Esophagus (tissue), 2 donors: ENCODE data around the gene SLC2A13. TPM values are rescaled to one million over a fixed set of nuclear protein-coding genes. Genes with fewer than 3 reads are reported as not detected.
"Not testable (repeated sequence)": the region's sequence is repeated elsewhere in the genome, so short reads cannot be mapped to it uniquely, and the experiment has no call there.

ENCODE experiments used
- H3K27ac ChIP-seq, 2 donors: one replicate each; pipeline ENCODE4 v1.5.1; 2013; ENCODE audit warnings: low read depth in 2 of 2, mild to moderate bottlenecking in 2 of 2, inconsistent platforms in 1 of 2, low read length in 1 of 2, moderate library complexity in 1 of 2
- H3K27me3 ChIP-seq, 2 donors: one replicate each; pipeline ENCODE4 v1.6.1; 2013; ENCODE audit warnings: low read length in 2 of 2, control low read depth in 1 of 2, mild to moderate bottlenecking in 1 of 2; ENCODE audit not compliant: insufficient read depth in 2 of 2, control insufficient read depth in 1 of 2
- H3K36me3 ChIP-seq, 2 donors: one replicate each; pipeline ENCODE4 v1.6.1; 2013; ENCODE audit warnings: low read length in 1 of 2; ENCODE audit not compliant: control insufficient read depth in 2 of 2, insufficient read depth in 2 of 2
- H3K4me1 ChIP-seq, 2 donors: one replicate each; pipeline ENCODE4 v1.6.1; 2013; ENCODE audit warnings: low read length in 1 of 2; ENCODE audit not compliant: control insufficient read depth in 2 of 2, insufficient read depth in 2 of 2
- H3K4me3 ChIP-seq, 2 donors: one replicate each; pipeline ENCODE4 v1.5.1; 2013; ENCODE audit warnings: low read length in 2 of 2, mild to moderate bottlenecking in 2 of 2, low read depth in 1 of 2, moderate library complexity in 1 of 2
- H3K9me3 ChIP-seq, 2 donors: one replicate each; pipeline ENCODE4 v1.6.1; 2013; ENCODE audit warnings: mild to moderate bottlenecking in 2 of 2, low read depth in 1 of 2, low read length in 1 of 2, moderate library complexity in 1 of 2; ENCODE audit not compliant: control insufficient read depth in 2 of 2, insufficient read depth in 1 of 2
- WGBS, 2 donors: extraction: QIAGEN DNeasy Blood & Tissue Kit; methylation state at CpG; one replicate each; pipeline ENCODE4 v1.1.7; 2013; 5-methylcytosine and 5-hydroxymethylcytosine counted together
- polyA plus RNA-seq, 2 donors: library from polyadenylated mRNA; stranded (reverse); fragments of 200-250 nt; gene quantifications; one replicate each; pipeline ENCODE4 v1.2.3, GENCODE V29; 2013
- donor health status: healthy with polysubstance abuse.
- donor health status: Bipolar disorder and iron deficiency.

Gene SLC2A13
- polyA plus RNA-seq, 2 donors, result 0.84 to 1.0 TPM

GRCh38 chr12:40047002-40047401, 58.9 kb downstream of the SLC2A13 start:
- H3K36me3 ChIP-seq, H3K4me1 ChIP-seq, H3K9me3 ChIP-seq, H3K4me3 ChIP-seq, H3K27ac ChIP-seq, H3K27me3 ChIP-seq: not testable (repeated sequence)
- WGBS, 2 donors, result 81 to 87% methylated on average over 3 of the region's 3 CpGs

- Histone ChIP-seq H3K4me3 (no peak overlapping the region), H3K36me3 (no peaks in the 10 kb centered on the region), H3K27ac (no peak overlapping the region), H3K27me3 (no peaks in the 10 kb centered on the region), H3K4me1 (no peaks in the 10 kb centered on the region), H3K9me3 (no peaks in the 10 kb centered on the region)
- WGBS, 2 donors, result 69 to 89% methylated on average over 2 of the region's 2 CpGs
Observed at GRCh38 chr12:40045656-40046055, 60.2 kb downstream of the SLC2A13 start.

- Histone ChIP-seq H3K4me3 (no peak overlapping the region), H3K27ac (no peak overlapping the region), H3K9me3 (no peaks in the 10 kb centered on the region), H3K27me3 (no peaks in the 10 kb centered on the region), H3K4me1 (no peaks in the 10 kb centered on the region), H3K36me3 (no peaks in the 10 kb centered on the region)
Observed at GRCh38 chr12:40044396-40044795, 61.5 kb downstream of the SLC2A13 start.

GRCh38 chr12:40039598-40039997, 66.3 kb downstream of the SLC2A13 start:
- WGBS, 2 donors, result 53 to 70% methylated on average over 1 of the region's 1 CpG
- no peaks in the 10 kb centered on the region for H3K27me3 ChIP-seq
- no peak overlapping the region for H3K27ac ChIP-seq
- H3K36me3 ChIP-seq, result no peaks in the 10 kb centered on the region
- H3K4me1 ChIP-seq, result no peaks in the 10 kb centered on the region
- no peaks in the 10 kb centered on the region for H3K9me3 ChIP-seq
- H3K4me3 ChIP-seq, result no peak overlapping the region

GRCh38 chr12:40038619-40039018, 67.3 kb downstream of the SLC2A13 start:
- 86 to 91% methylated on average over 3 of the region's 3 CpGs for WGBS, 2 donors

GRCh38 chr12:40034712-40035111, 71.2 kb downstream of the SLC2A13 start:
- Histone ChIP-seq H3K4me3 (no peak overlapping the region), H3K4me1 (no peaks in the 10 kb centered on the region), H3K36me3 (no peaks in the 10 kb centered on the region), H3K27ac (no peak overlapping the region), H3K27me3 (no peaks in the 10 kb centered on the region), H3K9me3 (no peaks in the 10 kb centered on the region)
- 25 to 51% methylated on average over 2 of the region's 2 CpGs for WGBS, 2 donors

More at GRCh38 chr12:40038619-40039018, 67.3 kb downstream of the SLC2A13 start:
- no peak overlapping the region for H3K27ac ChIP-seq
- H3K4me1 ChIP-seq, result no peaks in the 10 kb centered on the region
- H3K27me3 ChIP-seq, result no peaks in the 10 kb centered on the region
- no peaks in the 10 kb centered on the region for H3K36me3 ChIP-seq
- H3K4me3 ChIP-seq, result no peak overlapping the region
- no peaks in the 10 kb centered on the region for H3K9me3 ChIP-seq

GRCh38 chr12:40034156-40034555, 71.7 kb downstream of the SLC2A13 start:
- H3K4me3 ChIP-seq, result no peak overlapping the region
- H3K36me3 ChIP-seq, result no peaks in the 10 kb centered on the region
- no peak overlapping the region for H3K27ac ChIP-seq

GRCh38 chr12:40033242-40033630, 72.6 kb downstream of the SLC2A13 start:
- Histone ChIP-seq H3K27me3 (no peaks in the 10 kb centered on the region), H3K27ac (no peak overlapping the region), H3K9me3 (no peaks in the 10 kb centered on the region), H3K4me1 (no peaks in the 10 kb centered on the region), H3K36me3 (no peaks in the 10 kb centered on the region), H3K4me3 (no peak overlapping the region)

More at GRCh38 chr12:40034156-40034555, 71.7 kb downstream of the SLC2A13 start:
- Histone ChIP-seq H3K27me3 (no peaks in the 10 kb centered on the region), H3K4me1 (no peaks in the 10 kb centered on the region), H3K9me3 (no peaks in the 10 kb centered on the region)

GRCh38 chr12:40032433-40033241, 73.2 kb downstream of the SLC2A13 start:
- Histone ChIP-seq H3K27me3 (no peaks in the 10 kb centered on the region), H3K4me1 (no peaks in the 10 kb centered on the region), H3K9me3 (no peaks in the 10 kb centered on the region), H3K36me3 (no peaks in the 10 kb centered on the region), H3K4me3 (no peak overlapping the region), H3K27ac (no peak overlapping the region)
- 70 to 83% methylated on average over 5 of the region's 5 CpGs for WGBS, 2 donors

- no peak overlapping the region for H3K27ac ChIP-seq
- H3K36me3 ChIP-seq, result no peaks in the 10 kb centered on the region
- H3K4me3 ChIP-seq, result no peak overlapping the region
- H3K27me3 ChIP-seq, result no peaks in the 10 kb centered on the region
- no peaks in the 10 kb centered on the region for H3K9me3 ChIP-seq
- 75 to 93% methylated on average over 3 of the region's 3 CpGs for WGBS, 2 donors
- H3K4me1 ChIP-seq, result no peaks in the 10 kb centered on the region
Observed at GRCh38 chr12:40031965-40032364, 73.9 kb downstream of the SLC2A13 start.
